Activated B cell treated with CpG ODN at 0.5 μM for 24 hours (primary cell): ENCODE results near the gene IFT172. TPM values are rescaled to one million over a fixed set of nuclear protein-coding genes. Genes with fewer than 3 reads are reported as not detected.

ENCODE experiments used
- ATAC-seq: fragments of 200-7000 bp; cut with Tn5 transposase; one replicate; pipeline ENCODE4 v1.10.0; 2021; ENCODE audit warnings: low read depth, mild to moderate bottlenecking, moderate library complexity
- CTCF ChIA-PET: fragments of 350-600 bp; sonication (Branson Sonifier 250); formaldehyde crosslinking; loops from one replicate; lab custom pipeline; 2021; ENCODE audit warnings: antibody characterized with exemption; lab: Charles Lee
- POLR2A ChIA-PET: fragments of 350-600 bp; sonication (Branson Sonifier 250); formaldehyde crosslinking; loops from one replicate; lab custom pipeline; 2021; ENCODE audit warnings: antibody characterized with exemption; lab: Charles Lee
- DNase-seq: peaks from one replicate; pipeline ENCODE4 v3.0.0; 2022
- H3K27ac Mint-ChIP-seq: one replicate; pipeline ENCODE4 v1.8.0; 2020; ENCODE audit warnings: mixed read lengths
- H3K27me3 Mint-ChIP-seq: one replicate; pipeline ENCODE4 v1.8.0; 2021; ENCODE audit warnings: mixed read lengths
- H3K36me3 Mint-ChIP-seq: one replicate; pipeline ENCODE4 v1.8.0; 2021; ENCODE audit warnings: low read depth, mixed read lengths
- H3K4me1 Mint-ChIP-seq: one replicate; pipeline ENCODE4 v1.8.0; 2021; ENCODE audit warnings: mixed read lengths
- H3K4me3 Mint-ChIP-seq: one replicate; pipeline ENCODE4 v1.8.0; 2020; ENCODE audit warnings: mild to moderate bottlenecking, mixed read lengths
- H3K9me3 Mint-ChIP-seq: one replicate; pipeline ENCODE4 v1.8.0; 2020; ENCODE audit warnings: mixed read lengths
- intact Hi-C: fragments of 100-400 bp; cut with micrococcal nuclease; formaldehyde crosslinking; loops from one replicate; pipeline ENCODE4 v1.15.1; 2024
- total RNA-seq: library from RNA; stranded (reverse); gene quantifications from 2 replicates; pipeline ENCODE4 v1.2.3, GENCODE V29; 2022
- TF ChIP-seq, protein P1 (sequence below): fragments of 200-600 bp; IDR thresholded peaks from one replicate; pipeline ENCODE4 v1.8.0; 2022; ENCODE audit warnings: antibody characterized with exemption, mild to moderate bottlenecking

IFT172 gene
- total RNA-seq, 1 donor from 2014 or later, result 14.4 TPM

- Mint-ChIP-seq H3K36me3 (no peaks in the 10 kb centered on the region), H3K4me1 (no peaks in the 10 kb centered on the region), H3K27ac (no peak overlapping the region), H3K9me3 (no peaks in the 10 kb centered on the region), H3K4me3 (no peak overlapping the region), H3K27me3 (no peaks in the 10 kb centered on the region)
- ChIA-PET CTCF (no interaction called here), POLR2A (no interaction called here)
- ATAC-seq, result no peak
- no peak for DNase-seq
- intact Hi-C loops, result no loop called here
- TF ChIP-seq, protein P1, sequence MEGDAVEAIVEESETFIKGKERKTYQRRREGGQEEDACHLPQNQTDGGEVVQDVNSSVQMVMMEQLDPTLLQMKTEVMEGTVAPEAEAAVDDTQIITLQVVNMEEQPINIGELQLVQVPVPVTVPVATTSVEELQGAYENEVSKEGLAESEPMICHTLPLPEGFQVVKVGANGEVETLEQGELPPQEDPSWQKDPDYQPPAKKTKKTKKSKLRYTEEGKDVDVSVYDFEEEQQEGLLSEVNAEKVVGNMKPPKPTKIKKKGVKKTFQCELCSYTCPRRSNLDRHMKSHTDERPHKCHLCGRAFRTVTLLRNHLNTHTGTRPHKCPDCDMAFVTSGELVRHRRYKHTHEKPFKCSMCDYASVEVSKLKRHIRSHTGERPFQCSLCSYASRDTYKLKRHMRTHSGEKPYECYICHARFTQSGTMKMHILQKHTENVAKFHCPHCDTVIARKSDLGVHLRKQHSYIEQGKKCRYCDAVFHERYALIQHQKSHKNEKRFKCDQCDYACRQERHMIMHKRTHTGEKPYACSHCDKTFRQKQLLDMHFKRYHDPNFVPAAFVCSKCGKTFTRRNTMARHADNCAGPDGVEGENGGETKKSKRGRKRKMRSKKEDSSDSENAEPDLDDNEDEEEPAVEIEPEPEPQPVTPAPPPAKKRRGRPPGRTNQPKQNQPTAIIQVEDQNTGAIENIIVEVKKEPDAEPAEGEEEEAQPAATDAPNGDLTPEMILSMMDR, result no peak
Observed at GRCh38 chr2:27421660-27422250, 67.8 kb downstream of the IFT172 start.

DNA sequence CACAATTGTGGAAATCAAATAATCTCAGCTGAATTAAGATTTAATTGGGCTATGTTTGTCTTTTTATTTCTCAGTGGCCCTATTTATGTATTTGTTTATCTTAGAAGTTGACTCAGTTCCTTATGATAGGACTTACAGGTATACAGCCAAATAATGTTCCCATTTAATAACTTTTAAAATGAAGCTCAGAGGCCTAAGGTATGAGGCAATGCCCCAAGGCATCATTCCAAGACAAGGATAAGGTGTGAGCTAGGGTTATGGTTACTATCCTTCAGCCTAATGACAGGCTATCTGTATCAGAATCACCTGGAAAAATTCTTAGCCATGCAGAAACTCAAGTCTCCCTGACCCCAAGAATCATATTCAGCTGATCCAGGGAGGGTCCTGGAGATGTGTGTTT is 68.5 kb downstream of the IFT172 start:
- Mint-ChIP-seq H3K9me3 (no peaks in the 10 kb centered on the region), H3K27ac (no peak overlapping the region), H3K36me3 (no peaks in the 10 kb centered on the region), H3K4me3 (no peak overlapping the region), H3K27me3 (no peaks in the 10 kb centered on the region), H3K4me1 (no peaks in the 10 kb centered on the region)
- ATAC-seq, result no peak
- ChIA-PET CTCF (no interaction called here), POLR2A (no interaction called here)
- TF ChIP-seq, protein P1, result no peak
- no peak for DNase-seq
- intact Hi-C loops, result no loop called here

- H3K27me3 Mint-ChIP-seq, result no peaks in the 10 kb centered on the region
- TF ChIP-seq, protein P1, result no peak
- H3K4me3 Mint-ChIP-seq, result no peak overlapping the region
- CTCF ChIA-PET, result no interaction called here
- H3K4me1 Mint-ChIP-seq, result no peaks in the 10 kb centered on the region
- no peaks in the 10 kb centered on the region for H3K9me3 Mint-ChIP-seq
- DNase-seq, result no peak
- no peak for ATAC-seq
- POLR2A ChIA-PET, result no interaction called here
- H3K36me3 Mint-ChIP-seq, result no peaks in the 10 kb centered on the region
- intact Hi-C loops, result no loop called here
- H3K27ac Mint-ChIP-seq, result no peak overlapping the region
Observed at GRCh38 chr2:27416151-27416550, 73.4 kb downstream of the IFT172 start.

GRCh38 chr2:27412419-27413152 is 77.0 kb downstream of the IFT172 start:
- TF ChIP-seq, protein P1, result no peak
- no peak overlapping the region for H3K4me3 Mint-ChIP-seq
- no peak for ATAC-seq
- H3K36me3 Mint-ChIP-seq, result peaks cover 5% of the 10 kb centered on the region
- intact Hi-C loops, result no loop called here
- CTCF ChIA-PET, result no interaction called here
- H3K9me3 Mint-ChIP-seq, result no peaks in the 10 kb centered on the region
- no peak overlapping the region for H3K27ac Mint-ChIP-seq
- POLR2A ChIA-PET, result interaction anchor here (0.7 kb wide), 1 partner anchor 15 kb away, joined by 4 read pairs; no protein-coding TSS in a partner anchor
- H3K4me1 Mint-ChIP-seq, result peaks cover 19% of the 10 kb centered on the region
- no peak for DNase-seq
- no peaks in the 10 kb centered on the region for H3K27me3 Mint-ChIP-seq

- CTCF ChIA-PET, result interaction anchor here (1.5 kb wide), 1 partner anchor 20 kb away, joined by 15 read pairs; the partner anchor contains the start of gene NRBP1
- POLR2A ChIA-PET, result interaction anchor here (0.5 to 4.2 kb wide), 17 partner anchors 9 to 359 kb away, joined by 3 to 58 read pairs (median 5); partner anchors contain the start of genes AGBL5, CCDC121, EIF2B4 and GPN1
- DNase-seq (peak; percentile 98), ATAC-seq (peak; percentile 96)
- Mint-ChIP-seq H3K27me3 (no peaks in the 10 kb centered on the region), H3K4me3 (peak within 1 kb of the TSS; percentile 87), H3K36me3 (peaks cover 21% of the 10 kb centered on the region), H3K27ac (peak within 1 kb of the TSS; percentile 95), H3K4me1 (peaks cover 31% of the 10 kb centered on the region), H3K9me3 (no peaks in the 10 kb centered on the region)
- intact Hi-C loops, result loop anchor here (1.0 to 10.0 kb wide), 9 partner anchors 19 to 254 kb away; partner anchors contain the start of genes CCDC121, EIF2B4, GPN1 and GTF3C2
- TF ChIP-seq, protein P1, result no peak
Observed at GRCh38 chr2:27409321-27410073, 80.0 kb downstream of the IFT172 start, which contains the start of gene PPM1G. PPM1G (minus strand) TSS chr2:27409591; CDS start chr2:27409422, 169 bp downstream.
